Esophagus squamous epithelium (tissue), 4 donors: Measurements from ENCODE around the gene TDRD5.

ENCODE experiments used
- CTCF ChIP-seq, 6 experiments: fragments of 450-650 bp in 4 of 6; fragments of 200-600 bp in 2 of 6; sonication (generic) in 2 of 6; IDR thresholded peaks; one replicate each; pipeline ENCODE4 v1.5.1; 2016 to 2019; ENCODE audit warnings: antibody characterized with exemption in 6 of 6, mild to moderate bottlenecking in 4 of 6, moderate library complexity in 4 of 6
- POLR2A ChIP-seq, 4 donors: fragments of 450-650 bp; IDR thresholded peaks; one replicate each; pipeline ENCODE4 v1.6.1; 2017; ENCODE audit warnings: antibody characterized with exemption in 4 of 4, mild to moderate bottlenecking in 4 of 4, moderate library complexity in 3 of 4

- TF ChIP-seq CTCF (IDR thresholded peaks at IDR 0.05) (peak in 5 of 6 experiments; percentile 31 to 53 (median 36)), POLR2A (IDR thresholded peaks at IDR 0.05) (no peak)
Measured at GRCh38 chr1:179586107-179586823, 5.4 kb upstream of the TDRD5 start.
